ENCODE results near the gene CA5A. TPM values are rescaled to one million over a fixed set of nuclear protein-coding genes. Genes with fewer than 3 reads are reported as not detected.

CA5A gene
- total and polyA plus RNA-seq, 2 of the 13 experiments (the other 11 are each of a cell fraction or from before 2014, with no cell fraction given) = 66.8 to 106 TPM

DNA sequence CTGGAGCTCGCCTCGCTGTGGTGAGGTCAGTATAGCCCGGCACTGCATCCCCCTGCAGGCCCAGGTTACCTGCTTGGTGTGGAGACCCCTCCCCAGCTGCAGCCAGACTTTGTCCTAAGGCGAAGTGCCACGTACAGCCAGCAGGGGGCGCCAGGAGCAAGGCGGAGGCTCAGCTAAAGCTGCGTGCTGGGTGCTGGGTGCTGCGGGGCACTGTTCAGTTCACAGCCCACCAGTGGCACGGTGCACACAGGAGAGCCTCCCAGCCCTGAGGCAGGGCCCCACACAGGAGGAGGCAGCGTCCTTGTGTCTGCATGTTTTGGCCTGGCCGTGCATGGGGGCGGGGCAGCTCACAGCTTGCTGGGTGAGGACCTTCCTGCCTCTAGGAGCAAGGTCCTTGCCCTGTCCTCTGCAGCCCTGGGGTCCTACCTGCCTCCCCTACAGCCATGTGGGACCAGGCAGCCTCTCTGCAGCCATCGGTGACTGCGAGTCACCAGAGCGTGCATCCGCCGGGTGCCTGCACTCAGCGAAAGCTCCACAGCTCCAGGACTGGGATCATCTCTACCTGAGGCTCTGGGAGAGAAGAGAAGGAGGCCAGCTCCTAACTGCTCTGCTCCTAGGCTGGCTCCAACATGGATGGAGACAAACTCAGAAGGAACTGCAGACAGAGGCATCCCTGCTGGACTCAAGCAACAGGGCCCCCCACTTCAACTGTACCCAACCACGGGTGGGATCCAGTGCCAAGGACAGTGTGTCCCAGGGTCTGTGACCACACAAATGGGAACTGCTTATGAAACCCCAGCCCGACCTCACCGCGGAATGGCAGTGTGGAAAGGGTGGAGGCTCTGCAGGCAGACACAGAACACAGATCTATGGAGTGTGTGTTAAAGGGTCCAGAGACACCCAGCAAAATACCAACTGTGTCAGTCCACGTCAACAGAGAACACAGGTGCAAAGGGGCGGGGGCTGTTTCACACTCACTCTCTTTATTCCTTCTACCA lies 86.0 kb downstream of the CA5A start (continued):
- TF ChIP-seq POLR2A (IDR thresholded peaks at IDR 0.05; ENCODE audit: insufficient read depth in 1 of 2, low read depth in 2 of 2, low read length in 2 of 2) (0 out of 4 replicates have a peak, but pooled peaks of 1 of the 2 experiments have one; percentile 40), SRF (IDR thresholded peaks at IDR 0.05; ENCODE audit: low read depth, low read length) (0 out of 2 replicates have a peak, but pooled peaks have one; percentile 16), ZMAT5 (CRISPR knock-in tag; IDR thresholded peaks at IDR 0.05; ENCODE audit: borderline replicate concordance, low read depth) (no peak), TOE1 (CRISPR knock-in tag; IDR thresholded peaks at IDR 0.05) (peak; percentile 73; the same call in 1 of the 2 replicates), ZNF776 (CRISPR knock-in tag; IDR thresholded peaks at IDR 0.05) (peak; percentile 80; the same call in 1 of the 2 replicates), ZSCAN29 (CRISPR knock-in tag; conservative IDR thresholded peaks at IDR 0.05) (peak; percentile 95), DRAP1 (CRISPR knock-in tag; IDR thresholded peaks at IDR 0.05) (peak; percentile 72; the same call in 1 of the 2 replicates), ZNF713 (CRISPR knock-in tag; IDR thresholded peaks at IDR 0.05) (peak; percentile 95; the same call in 1 of the 2 replicates), ZNF225 (CRISPR knock-in tag; IDR thresholded peaks at IDR 0.05) (peak; percentile 62; the same call in 1 of the 2 replicates), ZMYM2 (CRISPR knock-in tag; IDR thresholded peaks at IDR 0.05) (peak; percentile 92), ZNF841 (CRISPR knock-in tag; IDR thresholded peaks at IDR 0.05; ENCODE audit: borderline replicate concordance) (no peak), ELF3 (CRISPR knock-in tag; IDR thresholded peaks at IDR 0.05) (0 out of 2 replicates have a peak, but pooled peaks have one; percentile 48), RBM22 (optimal IDR thresholded peaks at IDR 0.05; ENCODE audit: low read length) (peak; percentile 10), FOXK1 (CRISPR knock-in tag; IDR thresholded peaks at IDR 0.05; ENCODE audit: borderline replicate concordance, low read depth) (peak; percentile 75; the same call in 1 of the 2 replicates), ZMYM4 (CRISPR knock-in tag; IDR thresholded peaks at IDR 0.05) (peak; percentile 91), ZNF749 (CRISPR knock-in tag; IDR thresholded peaks at IDR 0.05; ENCODE audit: borderline replicate concordance) (peak; percentile 44; the same call in 1 of the 2 replicates), NRL (CRISPR knock-in tag; IDR thresholded peaks at IDR 0.05; ENCODE audit: borderline replicate concordance) (peak; percentile 97), IKZF4 (CRISPR knock-in tag; IDR thresholded peaks at IDR 0.05; ENCODE audit: borderline replicate concordance, low read depth, not compliant biosample characterization) (peak; percentile 60), ZFP36L1 (CRISPR knock-in tag; IDR thresholded peaks at IDR 0.05) (no peak)
- TF ChIP-seq, protein P1, sequence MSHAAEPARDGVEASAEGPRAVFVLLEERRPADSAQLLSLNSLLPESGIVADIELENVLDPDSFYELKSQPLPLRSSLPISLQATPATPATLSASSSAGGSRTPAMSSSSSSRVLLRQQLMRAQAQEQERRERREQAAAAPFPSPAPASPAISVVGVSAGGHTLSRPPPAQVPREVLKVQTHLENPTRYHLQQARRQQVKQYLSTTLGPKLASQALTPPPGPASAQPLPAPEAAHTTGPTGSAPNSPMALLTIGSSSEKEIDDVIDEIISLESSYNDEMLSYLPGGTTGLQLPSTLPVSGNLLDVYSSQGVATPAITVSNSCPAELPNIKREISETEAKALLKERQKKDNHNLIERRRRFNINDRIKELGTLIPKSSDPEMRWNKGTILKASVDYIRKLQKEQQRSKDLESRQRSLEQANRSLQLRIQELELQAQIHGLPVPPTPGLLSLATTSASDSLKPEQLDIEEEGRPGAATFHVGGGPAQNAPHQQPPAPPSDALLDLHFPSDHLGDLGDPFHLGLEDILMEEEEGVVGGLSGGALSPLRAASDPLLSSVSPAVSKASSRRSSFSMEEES (CRISPR knock-in tag; IDR thresholded peaks at IDR 0.05) = peak; percentile 54
- TF ChIP-seq, protein P2, sequence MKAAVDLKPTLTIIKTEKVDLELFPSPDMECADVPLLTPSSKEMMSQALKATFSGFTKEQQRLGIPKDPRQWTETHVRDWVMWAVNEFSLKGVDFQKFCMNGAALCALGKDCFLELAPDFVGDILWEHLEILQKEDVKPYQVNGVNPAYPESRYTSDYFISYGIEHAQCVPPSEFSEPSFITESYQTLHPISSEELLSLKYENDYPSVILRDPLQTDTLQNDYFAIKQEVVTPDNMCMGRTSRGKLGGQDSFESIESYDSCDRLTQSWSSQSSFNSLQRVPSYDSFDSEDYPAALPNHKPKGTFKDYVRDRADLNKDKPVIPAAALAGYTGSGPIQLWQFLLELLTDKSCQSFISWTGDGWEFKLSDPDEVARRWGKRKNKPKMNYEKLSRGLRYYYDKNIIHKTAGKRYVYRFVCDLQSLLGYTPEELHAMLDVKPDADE (CRISPR knock-in tag; IDR thresholded peaks at IDR 0.05) = no peak
- TF ChIP-seq, protein P3, sequence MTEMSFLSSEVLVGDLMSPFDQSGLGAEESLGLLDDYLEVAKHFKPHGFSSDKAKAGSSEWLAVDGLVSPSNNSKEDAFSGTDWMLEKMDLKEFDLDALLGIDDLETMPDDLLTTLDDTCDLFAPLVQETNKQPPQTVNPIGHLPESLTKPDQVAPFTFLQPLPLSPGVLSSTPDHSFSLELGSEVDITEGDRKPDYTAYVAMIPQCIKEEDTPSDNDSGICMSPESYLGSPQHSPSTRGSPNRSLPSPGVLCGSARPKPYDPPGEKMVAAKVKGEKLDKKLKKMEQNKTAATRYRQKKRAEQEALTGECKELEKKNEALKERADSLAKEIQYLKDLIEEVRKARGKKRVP (CRISPR knock-in tag; IDR thresholded peaks at IDR 0.05) = peak; percentile 38 to 75; a peak in 3 of 4 replicates
- TF ChIP-seq, protein P4, sequence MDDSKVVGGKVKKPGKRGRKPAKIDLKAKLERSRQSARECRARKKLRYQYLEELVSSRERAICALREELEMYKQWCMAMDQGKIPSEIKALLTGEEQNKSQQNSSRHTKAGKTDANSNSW (CRISPR knock-in tag; IDR thresholded peaks at IDR 0.05; ENCODE audit: borderline replicate concordance) = no peak
